T follicular helper cell (primary cell): ENCODE data around the gene KRT75.
"Not testable (repeated sequence)": the region's sequence is repeated elsewhere in the genome, so short reads cannot be mapped to it uniquely, and the experiment has no call there.

ENCODE experiments used
- DNase-seq: peaks from one replicate; pipeline ENCODE4 v3.0.0-alpha.2; 2020; ENCODE audit warnings: low read depth

The KRT75 gene

DNA sequence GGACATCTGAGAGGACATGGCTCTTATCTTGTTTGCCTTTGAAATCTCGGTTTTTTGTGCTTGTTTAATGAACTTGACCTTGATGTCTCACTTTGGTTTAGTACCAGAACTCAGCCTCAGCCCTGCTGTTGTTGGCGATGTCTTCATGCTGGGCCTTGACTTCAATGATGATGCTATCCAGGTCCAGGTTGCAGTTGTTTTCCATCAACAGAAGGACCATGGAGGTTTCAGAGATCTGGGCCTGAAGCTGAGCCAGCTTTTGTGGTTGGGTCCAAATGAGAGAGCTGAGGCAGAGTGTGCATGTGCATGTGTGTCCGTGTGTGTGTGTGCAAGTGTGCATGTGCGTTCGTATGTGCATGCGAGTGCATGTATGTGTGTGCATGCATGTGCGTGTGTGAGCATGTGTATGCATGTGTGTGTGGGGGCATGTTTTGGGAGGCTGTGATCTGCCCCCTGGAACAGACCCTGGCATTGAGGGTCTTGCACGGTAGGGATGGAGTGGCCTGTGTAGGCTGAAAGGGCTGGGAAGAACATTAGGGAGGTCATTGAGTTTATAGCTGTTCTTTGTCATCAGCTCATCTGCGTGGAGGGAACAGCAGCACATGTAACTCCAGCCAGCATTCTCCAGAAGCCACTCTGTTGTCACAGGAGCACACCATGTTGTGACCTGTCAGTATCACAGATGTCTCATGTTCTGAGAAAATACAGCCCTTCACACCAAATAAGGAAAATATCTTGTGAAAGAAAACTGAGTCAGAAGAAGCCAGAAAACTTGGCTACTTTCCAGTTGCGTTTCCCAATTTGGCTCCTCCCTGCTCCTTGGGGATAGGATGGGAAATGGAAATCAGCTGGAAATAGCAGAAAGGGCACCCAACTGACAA lies 18.1 kb downstream of the KRT75 start:
- no peak for DNase-seq

GRCh38 chr12:52414936-52415335 lies 19.2 kb downstream of the KRT75 start:
- no peak for DNase-seq

DNA sequence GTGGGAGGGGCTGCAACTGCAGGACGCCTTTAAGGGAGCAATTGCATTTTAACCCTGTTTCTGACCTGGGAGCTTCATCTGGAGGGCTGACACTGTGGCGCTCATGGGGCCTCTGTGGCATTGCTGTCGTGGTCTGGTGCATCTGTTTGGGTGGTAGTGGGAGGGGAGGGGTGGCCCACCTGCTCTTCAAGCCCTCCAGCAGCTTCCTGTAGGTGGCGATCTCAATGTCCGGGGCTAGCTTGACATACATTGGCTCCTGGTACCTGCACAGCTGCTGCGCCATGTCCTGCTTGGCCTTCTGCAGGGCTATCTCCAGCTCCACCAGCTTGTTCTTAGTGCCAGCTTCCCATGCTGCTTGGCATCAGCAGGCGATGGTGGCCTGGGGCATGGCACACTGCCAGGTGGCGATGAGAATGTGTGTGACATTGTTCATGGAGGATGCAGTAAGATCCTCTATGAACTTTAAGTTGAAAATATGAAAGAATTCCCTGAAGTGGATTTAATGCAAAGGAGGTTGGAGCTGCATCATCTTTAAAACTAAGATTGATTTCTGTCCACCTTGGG lies 20.3 kb downstream of the KRT75 start:
- no peak for DNase-seq

DNA sequence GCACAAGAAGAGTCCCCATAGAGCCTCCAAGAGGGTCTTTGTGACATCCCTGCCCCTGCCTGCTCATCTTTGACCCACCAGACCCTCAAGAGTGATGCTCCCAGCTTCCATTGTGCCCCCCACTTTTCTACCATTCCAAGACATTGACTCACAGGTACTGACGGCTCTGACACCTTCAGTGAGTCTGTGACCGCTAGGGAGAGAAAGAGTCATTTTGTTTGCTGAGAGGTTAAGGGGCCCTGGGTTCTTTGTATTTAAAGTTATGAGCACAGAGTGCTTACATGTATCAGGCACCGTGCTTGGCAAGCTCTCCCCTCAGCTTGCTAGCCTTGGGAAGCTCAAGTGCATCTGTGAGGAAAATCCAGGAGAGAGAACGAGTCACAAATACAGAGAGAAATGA lies 21.0 kb downstream of the KRT75 start:
- no peak for DNase-seq

DNA sequence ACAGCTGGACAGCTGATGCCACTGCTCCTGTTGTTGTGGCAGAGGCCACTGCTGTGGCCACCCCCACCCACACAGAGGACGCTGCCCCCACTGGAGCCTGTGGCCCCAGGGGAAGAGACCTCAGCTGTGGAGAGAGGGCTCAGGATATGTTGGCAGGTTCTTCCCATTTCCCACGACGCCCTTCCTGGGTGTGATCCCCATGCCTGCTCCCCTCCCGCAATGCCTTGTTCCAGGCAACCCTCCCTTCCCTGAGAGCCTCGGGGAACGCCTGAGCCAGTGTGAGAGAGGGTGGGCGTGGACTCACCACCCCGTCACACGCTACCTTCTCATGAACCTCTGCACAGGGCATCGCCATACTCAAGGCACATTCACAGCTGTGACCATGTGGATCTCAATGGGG lies 22.4 kb downstream of the KRT75 start:
- DNase-seq = no peak

GRCh38 chr12:52410589-52411248 lies 23.5 kb downstream of the KRT75 start:
- DNase-seq = not testable (repeated sequence)

GRCh38 chr12:52407918-52408317 lies 26.3 kb downstream of the KRT75 start:
- no peak for DNase-seq

DNA sequence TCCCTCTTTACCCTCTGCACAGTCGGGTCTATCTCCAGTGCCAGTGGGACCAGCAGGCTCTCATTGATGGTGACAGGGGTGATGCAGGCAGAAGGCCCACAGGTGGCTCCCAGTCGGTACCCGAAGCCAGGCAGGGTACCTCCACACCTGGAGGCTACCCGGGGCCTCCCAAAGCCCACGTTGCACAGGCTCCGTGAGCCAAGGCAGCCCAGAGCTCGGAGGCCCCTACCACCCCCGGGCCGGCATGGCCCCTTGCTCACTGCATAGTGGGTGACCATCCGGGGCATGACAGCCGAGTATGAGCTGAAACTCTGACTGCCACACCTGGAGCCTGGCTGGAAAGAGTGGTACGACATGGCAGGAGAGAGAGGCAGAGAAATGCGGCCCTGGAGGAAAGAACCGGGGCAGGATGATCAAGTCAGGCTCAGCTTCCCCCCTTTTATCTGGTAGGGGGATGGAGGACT lies 28.2 kb downstream of the KRT75 start, which contains the start of gene KRT82:
Gene KRT82, minus strand, starts transcription at position 414 of the 464 bp plus-strand sequence. Its CDS starts 58 bp downstream, at position 356.
- DNase-seq = no peak

DNA sequence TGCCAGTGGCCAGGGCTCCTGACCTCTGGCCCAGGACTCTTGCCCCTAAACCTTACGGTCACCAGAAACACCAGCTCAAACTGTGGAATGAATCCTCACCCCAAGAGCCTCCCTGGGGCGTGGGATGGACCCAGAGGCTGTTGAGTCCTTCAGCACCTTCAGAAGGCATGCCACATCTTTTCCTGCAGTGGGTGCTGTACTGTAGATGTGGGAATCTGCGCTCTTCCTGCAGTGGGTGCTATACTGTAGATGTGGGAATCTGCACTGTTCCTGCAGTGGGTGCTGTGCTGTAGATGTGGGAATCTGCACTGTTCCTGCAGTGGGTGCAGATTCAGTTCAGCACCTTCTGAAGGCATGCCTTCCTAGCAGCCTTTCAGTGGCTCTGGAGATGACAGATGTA lies 29.2 kb downstream of the KRT75 start:
- DNase-seq = no peak

DNA sequence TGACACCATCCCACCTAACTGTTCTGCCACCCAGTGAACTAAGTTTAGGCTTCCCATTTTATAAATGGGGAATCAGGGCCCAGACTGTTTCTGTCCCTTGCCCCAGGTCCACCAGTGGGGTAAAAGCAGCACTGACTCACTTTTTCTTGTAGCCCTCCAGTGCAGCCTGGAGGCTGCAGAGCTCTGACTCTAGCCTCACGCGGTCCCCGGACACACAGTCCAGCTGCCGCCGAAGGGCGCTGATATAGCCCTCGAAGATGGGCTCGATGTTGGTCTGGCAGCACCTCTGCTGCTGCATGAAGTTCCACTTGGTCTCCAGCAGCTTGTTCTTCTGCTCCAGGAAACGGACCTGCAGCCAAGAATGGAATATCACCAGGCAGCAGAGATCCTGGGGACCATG lies 30.6 kb downstream of the KRT75 start:
- DNase-seq = no peak

DNA sequence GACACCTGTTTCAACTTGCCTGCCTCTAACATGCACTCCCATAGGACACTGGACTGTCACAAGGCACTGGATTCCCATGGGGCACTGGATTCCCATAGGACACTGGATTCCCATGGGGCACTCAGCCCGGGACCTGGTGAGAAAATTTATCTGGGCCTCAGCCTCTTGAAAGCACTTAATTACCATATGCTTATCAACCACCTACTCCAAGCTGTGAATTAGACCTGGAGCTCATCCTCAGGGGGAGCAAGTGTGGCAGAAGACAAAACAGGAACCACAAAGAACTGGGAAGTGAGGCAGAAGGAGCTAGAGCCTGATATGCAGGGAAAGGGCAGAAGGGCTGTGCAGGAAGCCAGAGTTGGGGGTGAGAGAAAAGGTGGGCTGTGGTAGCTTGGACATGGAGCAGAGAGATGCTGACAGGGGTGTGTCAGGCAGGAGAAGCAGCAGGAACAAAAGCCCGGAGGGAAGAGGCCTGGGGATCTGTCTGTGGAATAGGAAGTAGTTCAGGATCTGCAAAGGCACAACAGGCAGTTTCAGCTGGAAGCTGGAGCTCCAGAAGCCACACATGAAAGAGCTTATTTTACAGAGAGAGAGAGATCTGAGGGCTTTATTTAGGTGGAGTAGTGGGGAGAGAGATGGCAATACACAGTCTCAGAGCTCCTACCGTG lies 31.2 kb downstream of the KRT75 start:
- no peak for DNase-seq

- no peak for DNase-seq
These were observed 31.8 kb downstream of the KRT75 start for GRCh38 chr12:52402377-52402776.

- no peak for DNase-seq
These were observed 32.2 kb downstream of the KRT75 start for GRCh38 chr12:52401926-52402325.

DNA sequence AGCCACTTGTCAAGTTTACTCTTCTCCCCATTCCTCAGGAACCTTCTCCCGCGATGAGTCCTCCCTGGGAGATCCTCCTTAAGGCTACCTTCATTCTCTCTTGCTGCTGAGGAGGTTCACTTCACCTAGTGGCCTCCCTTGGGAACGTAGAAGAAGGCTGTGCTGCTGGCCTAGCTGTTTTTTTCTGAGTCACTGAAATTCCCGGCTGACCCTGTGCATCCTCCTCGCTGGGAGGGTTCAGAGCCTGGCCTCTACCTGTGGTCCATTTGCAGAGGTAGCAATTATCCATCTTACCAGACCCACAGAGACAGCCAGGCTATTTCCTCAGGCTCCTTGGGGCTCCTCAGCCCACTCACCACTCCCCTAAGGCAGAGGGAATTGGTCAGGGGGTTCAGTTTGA lies 32.6 kb downstream of the KRT75 start:
- no peak for DNase-seq

GRCh38 chr12:52400906-52401305 lies 33.3 kb downstream of the KRT75 start:
- DNase-seq = no peak

GRCh38 chr12:52399756-52400155 lies 34.4 kb downstream of the KRT75 start:
- no peak for DNase-seq

GRCh38 chr12:52398176-52398575 lies 36.0 kb downstream of the KRT75 start:
- DNase-seq = no peak

DNA sequence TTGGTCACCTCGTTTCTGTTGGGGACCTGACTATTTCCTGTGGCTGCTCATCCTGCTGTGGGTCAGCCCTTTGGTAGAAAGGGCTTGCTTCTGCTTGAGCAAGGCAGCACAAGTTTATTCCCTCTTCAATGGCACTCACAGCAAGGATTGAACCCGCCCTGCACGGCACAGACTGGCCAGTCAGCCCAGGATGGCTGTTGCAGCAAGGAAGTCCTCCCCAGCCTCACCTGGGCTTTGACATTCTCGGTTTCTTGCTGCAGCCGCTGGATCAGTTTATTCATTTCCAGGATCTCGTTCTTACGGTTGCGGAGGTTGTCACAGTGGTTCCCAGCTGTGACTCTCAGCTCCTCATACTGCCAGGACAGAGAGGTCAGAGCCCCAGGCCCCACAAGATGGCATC lies 37.5 kb downstream of the KRT75 start:
- DNase-seq = no peak

DNA sequence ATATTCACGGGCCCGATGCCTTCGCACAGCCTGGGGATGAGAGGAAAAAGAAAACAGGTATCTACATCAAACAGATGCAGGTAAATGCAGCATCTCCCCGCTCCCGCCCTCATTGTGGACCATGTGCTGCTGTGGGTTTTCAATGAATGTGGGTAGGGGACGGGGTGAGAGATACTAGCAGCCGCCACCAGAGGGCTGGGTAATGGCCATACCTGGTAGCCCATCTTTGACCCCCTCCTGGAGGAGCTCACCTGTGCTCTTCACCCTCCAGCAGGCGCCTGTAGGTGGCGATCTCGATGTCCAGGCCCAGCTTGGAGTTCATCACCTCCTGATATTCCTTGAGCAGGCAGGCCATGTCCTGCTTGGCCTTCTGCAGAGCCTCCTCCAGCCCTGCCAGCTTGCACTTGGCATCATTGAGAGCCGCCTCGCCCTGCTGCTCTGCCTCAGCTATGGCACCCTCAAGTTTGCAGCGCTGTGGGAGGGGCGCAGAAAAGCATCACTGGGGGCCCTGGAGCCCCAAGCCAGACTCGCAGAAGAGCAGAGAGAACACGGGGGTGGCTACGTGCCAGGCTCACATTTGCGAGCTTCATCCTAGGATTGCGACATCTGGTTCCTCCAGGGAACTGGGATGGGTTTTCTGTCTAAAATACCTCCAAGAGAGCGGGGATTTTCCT lies 38.3 kb downstream of the KRT75 start:
- DNase-seq = no peak

DNA sequence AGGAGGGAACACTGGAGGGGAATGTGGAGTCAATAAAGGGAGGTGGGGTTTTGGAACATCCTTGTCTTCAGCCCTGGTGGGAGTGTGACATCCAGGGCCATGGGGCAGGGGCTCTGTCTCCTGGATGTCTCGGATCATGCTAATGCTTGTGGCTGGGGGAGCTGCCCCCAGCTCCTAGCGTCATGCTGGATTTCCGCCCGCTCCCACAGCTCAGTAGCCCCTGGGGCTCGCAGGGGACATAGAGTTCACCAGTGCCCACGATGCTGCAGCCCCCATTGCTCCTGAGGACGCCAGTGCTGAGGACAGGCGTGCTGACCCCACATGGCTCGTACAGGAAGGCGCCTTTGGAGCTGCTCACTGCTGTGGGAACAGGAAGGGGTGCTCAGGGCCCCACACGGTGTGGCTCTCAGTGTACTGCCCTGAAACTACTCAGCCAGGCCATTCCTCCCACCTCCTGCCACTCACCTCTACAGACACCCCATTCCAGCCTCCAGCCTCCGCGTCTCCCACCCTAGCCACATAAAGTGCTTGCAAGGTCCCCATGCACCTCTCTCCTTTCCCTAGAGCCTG lies 39.2 kb downstream of the KRT75 start:
- DNase-seq = no peak

DNA sequence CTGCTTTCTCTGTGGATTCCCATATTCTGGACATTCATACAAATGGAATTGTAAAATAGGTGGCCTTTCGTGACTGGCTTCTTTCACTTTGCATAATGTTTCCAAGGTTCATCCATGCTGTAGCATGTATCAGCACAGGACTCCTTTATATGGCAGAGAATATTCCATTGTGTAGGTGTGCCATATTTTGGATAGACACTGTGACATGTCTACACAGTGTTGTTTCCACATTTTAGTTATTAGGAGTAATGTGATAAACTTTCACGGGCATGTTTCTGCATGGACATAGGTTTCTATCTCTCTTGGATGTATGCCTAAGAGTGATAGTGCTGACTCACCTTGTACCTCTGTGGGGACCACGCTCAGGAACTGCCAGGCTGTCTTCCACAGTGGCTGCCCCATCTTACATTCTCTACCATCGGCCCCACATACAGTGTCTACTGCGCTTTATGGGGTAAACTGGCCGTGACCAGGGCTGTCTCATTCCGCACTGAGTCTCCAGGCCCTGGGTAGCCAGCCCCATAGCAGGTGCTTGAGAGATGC lies 41.6 kb downstream of the KRT75 start:
- no peak for DNase-seq
